ENCODE measurements around the gene NOX4.

- TF ChIP-seq, protein P1, sequence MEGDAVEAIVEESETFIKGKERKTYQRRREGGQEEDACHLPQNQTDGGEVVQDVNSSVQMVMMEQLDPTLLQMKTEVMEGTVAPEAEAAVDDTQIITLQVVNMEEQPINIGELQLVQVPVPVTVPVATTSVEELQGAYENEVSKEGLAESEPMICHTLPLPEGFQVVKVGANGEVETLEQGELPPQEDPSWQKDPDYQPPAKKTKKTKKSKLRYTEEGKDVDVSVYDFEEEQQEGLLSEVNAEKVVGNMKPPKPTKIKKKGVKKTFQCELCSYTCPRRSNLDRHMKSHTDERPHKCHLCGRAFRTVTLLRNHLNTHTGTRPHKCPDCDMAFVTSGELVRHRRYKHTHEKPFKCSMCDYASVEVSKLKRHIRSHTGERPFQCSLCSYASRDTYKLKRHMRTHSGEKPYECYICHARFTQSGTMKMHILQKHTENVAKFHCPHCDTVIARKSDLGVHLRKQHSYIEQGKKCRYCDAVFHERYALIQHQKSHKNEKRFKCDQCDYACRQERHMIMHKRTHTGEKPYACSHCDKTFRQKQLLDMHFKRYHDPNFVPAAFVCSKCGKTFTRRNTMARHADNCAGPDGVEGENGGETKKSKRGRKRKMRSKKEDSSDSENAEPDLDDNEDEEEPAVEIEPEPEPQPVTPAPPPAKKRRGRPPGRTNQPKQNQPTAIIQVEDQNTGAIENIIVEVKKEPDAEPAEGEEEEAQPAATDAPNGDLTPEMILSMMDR (IDR thresholded peaks at IDR 0.05), result no peak
- no peak for TF ChIP-seq EZH2 (IDR thresholded peaks at IDR 0.05; ENCODE audit: borderline replicate concordance, insufficient read depth, low read depth, low read length, poor library complexity, severe bottlenecking)
Measured at GRCh38 chr11:89381094-89381493, 110.1 kb downstream of the NOX4 start.
